ENCODE measurements around the gene AHCYL1. TPM values are rescaled to one million over a fixed set of nuclear protein-coding genes. Genes with fewer than 3 reads are reported as not detected.
A peak's percentile ranks its signal among the peaks of the same experiment; 100 is the strongest.

The AHCYL1 gene
- total and polyA plus RNA-seq, 2 experiments from 2014 or later = 56.2 to 97.6 TPM

DNA sequence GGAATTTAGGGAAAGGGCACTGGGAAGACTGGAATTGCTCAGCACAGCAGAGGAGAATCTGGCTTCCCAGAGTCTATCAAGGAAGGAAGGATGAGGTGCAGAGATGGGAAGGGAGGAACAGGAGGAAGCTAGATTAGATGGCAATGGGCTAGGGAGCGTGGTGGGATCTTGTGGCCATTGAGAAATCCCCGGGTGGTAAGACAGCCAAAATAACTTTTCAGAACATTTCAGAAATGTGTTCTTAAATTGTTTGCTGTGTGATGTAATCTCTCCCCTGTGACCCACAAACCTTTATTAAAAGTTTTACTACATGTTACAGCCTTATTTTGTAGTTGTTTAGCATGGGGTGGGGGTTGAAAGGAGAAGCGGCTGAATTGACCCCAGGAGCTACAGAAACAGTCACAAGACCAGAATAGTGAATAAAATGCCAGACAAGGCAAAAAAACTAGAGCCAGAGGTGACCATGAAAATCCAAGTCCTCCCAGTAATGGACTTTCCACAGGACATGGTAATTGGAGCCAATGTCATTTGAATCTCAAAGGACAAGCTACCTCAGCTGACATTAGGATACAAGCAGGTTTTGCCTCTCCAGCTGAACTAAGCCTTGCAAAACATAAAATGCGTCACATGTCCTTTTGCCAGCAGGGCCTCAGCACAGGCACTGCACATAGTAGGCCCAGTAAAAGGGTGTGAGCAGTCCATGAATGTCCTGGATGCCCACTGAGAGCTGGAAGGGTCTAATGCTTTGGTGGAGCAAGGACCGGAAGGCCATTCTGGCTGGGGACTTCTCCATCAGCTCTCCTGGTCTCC lies 980 bp upstream of the AHCYL1 start:
- peak overlapping the region; percentile 29 for H2AFZ ChIP-seq
- TF ChIP-seq EZH2phosphoT487 (IDR thresholded peaks at IDR 0.05; ENCODE audit: low read depth, severe bottlenecking, unreplicated experiment) = no peak
- TF ChIP-seq, protein P1, sequence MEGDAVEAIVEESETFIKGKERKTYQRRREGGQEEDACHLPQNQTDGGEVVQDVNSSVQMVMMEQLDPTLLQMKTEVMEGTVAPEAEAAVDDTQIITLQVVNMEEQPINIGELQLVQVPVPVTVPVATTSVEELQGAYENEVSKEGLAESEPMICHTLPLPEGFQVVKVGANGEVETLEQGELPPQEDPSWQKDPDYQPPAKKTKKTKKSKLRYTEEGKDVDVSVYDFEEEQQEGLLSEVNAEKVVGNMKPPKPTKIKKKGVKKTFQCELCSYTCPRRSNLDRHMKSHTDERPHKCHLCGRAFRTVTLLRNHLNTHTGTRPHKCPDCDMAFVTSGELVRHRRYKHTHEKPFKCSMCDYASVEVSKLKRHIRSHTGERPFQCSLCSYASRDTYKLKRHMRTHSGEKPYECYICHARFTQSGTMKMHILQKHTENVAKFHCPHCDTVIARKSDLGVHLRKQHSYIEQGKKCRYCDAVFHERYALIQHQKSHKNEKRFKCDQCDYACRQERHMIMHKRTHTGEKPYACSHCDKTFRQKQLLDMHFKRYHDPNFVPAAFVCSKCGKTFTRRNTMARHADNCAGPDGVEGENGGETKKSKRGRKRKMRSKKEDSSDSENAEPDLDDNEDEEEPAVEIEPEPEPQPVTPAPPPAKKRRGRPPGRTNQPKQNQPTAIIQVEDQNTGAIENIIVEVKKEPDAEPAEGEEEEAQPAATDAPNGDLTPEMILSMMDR (IDR thresholded peaks at IDR 0.05; ENCODE audit: poor library complexity) = no peak
- TF ChIP-seq EZH2 (IDR thresholded peaks at IDR 0.05; ENCODE audit: borderline replicate concordance) = no peak
- no peak for DNase-seq (ENCODE audit: low spot score)
- WGBS (ENCODE audit: low lambda C conversion rate, missing lambda C conversion rate) = 84% methylated on average over 5 of the region's 5 CpGs
- H3K4me1 ChIP-seq (ENCODE audit: insufficient read depth) = peaks cover 48% of the 10 kb centered on the region
- no peaks in the 10 kb centered on the region for H3K27me3 ChIP-seq
- peaks cover 36% of the 10 kb centered on the region for H4K20me1 ChIP-seq (ENCODE audit: insufficient read depth, poor library complexity, severe bottlenecking)
- no peak overlapping the region for H3K4me2 ChIP-seq
- peaks cover 37% of the 10 kb centered on the region for H3K79me2 ChIP-seq
- H3K27ac ChIP-seq = peak overlapping the region; percentile 20
- no peaks in the 10 kb centered on the region for H3K9me3 ChIP-seq (ENCODE audit: low read depth)
- no peaks in the 10 kb centered on the region for H3K36me3 ChIP-seq (replicated peaks; ENCODE audit: insufficient read depth, low read depth)
- H3K9me2 ChIP-seq (replicated peaks; ENCODE audit: insufficient read depth) = no peaks in the 10 kb centered on the region
- H3K4me3 ChIP-seq = no peak overlapping the region

DNA sequence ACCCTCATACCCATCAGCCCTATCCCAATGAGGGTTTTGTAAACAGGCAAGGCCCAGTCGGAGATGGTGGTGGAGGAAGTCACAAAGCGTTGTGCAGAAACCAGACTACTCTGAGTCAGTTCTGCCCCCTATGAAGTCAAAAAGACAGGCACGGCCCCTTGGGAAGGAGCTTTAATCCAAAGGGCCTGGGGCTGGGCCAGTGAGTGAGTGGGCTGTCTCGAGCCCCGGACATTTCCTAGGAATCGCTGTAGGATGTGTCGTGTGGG lies 442 bp upstream of the AHCYL1 start:
- Histone ChIP-seq H2AFZ (peak overlapping the region; percentile 29), H3K9me2 (replicated peaks; ENCODE audit: insufficient read depth) (no peaks in the 10 kb centered on the region), H3K27ac (peak overlapping the region; percentile 20), H3K27me3 (no peaks in the 10 kb centered on the region), H3K79me2 (peaks cover 42% of the 10 kb centered on the region), H3K9me3 (ENCODE audit: low read depth) (no peaks in the 10 kb centered on the region), H3K36me3 (replicated peaks; ENCODE audit: insufficient read depth, low read depth) (no peaks in the 10 kb centered on the region), H3K4me2 (peak overlapping the region; percentile 57), H3K4me1 (ENCODE audit: insufficient read depth) (peaks cover 46% of the 10 kb centered on the region), H4K20me1 (ENCODE audit: insufficient read depth, poor library complexity, severe bottlenecking) (peaks cover 41% of the 10 kb centered on the region), H3K4me3 (no peak overlapping the region)
- TF ChIP-seq EZH2 (IDR thresholded peaks at IDR 0.05; ENCODE audit: borderline replicate concordance) = no peak
- TF ChIP-seq, protein P1 (IDR thresholded peaks at IDR 0.05; ENCODE audit: poor library complexity) = no peak
- TF ChIP-seq EZH2phosphoT487 (IDR thresholded peaks at IDR 0.05; ENCODE audit: low read depth, severe bottlenecking, unreplicated experiment) = no peak
- DNase-seq (ENCODE audit: low spot score) = peak; percentile 42
- WGBS (ENCODE audit: low lambda C conversion rate, missing lambda C conversion rate) = 16% methylated on average over 7 of the region's 7 CpGs

DNA sequence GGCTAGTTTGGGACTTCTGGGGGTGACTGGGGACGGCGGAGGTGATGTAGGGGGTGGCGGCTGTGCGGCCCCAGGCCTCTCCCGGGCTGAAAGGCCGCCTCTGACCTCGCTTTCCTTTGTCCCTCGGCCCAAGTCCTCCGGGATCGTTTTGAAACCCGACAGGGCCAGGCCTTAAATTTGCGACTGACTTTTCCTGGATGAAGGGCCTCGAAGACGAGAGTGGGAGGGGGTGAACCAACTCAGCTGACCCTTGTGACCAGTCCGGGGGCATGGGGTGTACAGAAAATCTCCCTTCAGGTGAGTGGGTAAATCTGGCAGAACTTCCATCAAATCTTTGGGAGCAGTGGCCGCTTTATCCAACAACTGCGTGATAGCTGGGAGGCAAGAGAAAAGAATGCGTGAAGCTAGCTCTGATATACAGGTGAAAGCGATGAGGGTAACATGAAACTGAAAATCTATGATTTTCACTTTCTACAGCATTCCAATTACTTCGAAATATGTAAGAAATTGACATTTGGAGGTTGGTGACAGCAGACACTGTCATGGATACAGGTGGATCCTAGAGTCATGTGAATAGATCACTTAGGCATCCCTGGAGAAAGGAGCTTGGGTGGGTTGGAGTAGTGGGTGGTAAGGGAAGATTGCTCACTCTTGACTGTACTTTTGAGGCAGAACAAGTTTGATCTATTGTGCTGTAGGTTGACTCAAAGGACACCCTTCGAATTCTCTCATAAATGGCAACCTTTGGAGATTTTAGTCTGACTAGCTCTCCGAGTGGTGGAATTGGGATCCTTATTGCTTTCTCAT lies 885 bp downstream of the AHCYL1 start:
- WGBS (ENCODE audit: low lambda C conversion rate, missing lambda C conversion rate) = 10% methylated on average over 20 of the region's 22 CpGs
- Histone ChIP-seq H3K79me2 (peaks cover 56% of the 10 kb centered on the region), H3K9me3 (ENCODE audit: low read depth) (no peaks in the 10 kb centered on the region), H3K27ac (peak overlapping the region; percentile 98), H3K36me3 (replicated peaks; ENCODE audit: insufficient read depth, low read depth) (no peaks in the 10 kb centered on the region), H3K27me3 (no peaks in the 10 kb centered on the region), H3K9me2 (replicated peaks; ENCODE audit: insufficient read depth) (no peaks in the 10 kb centered on the region), H4K20me1 (ENCODE audit: insufficient read depth, poor library complexity, severe bottlenecking) (peaks cover 47% of the 10 kb centered on the region), H3K4me3 (peak overlapping the region; percentile 34), H2AFZ (peak overlapping the region; percentile 25), H3K4me2 (peak overlapping the region; percentile 95), H3K4me1 (ENCODE audit: insufficient read depth) (peaks cover 42% of the 10 kb centered on the region)
- TF ChIP-seq EZH2phosphoT487 (IDR thresholded peaks at IDR 0.05; ENCODE audit: low read depth, severe bottlenecking, unreplicated experiment) (no peak), EZH2 (IDR thresholded peaks at IDR 0.05; ENCODE audit: borderline replicate concordance) (no peak)
- TF ChIP-seq, protein P1 (IDR thresholded peaks at IDR 0.05; ENCODE audit: poor library complexity) = no peak
- DNase-seq (ENCODE audit: low spot score) = no peak

Measured in hepatocyte (in vitro differentiated cells).